NK-92 treated with Interleukin-12 subunit alpha and Interleukin-12 subunit beta, amount 100 ng/mL, for 24 hours (cell line): ENCODE measurements around the gene RNASE9.
A peak's percentile ranks its signal among the peaks of the same experiment; 100 is the strongest.
"Not testable (repeated sequence)": the region's sequence is repeated elsewhere in the genome, so short reads cannot be mapped to it uniquely, and the experiment has no call there.

ENCODE experiments used
- DNase-seq: peaks from one replicate; lab custom pipeline; 2025; lab: John Stamatoyannopoulos, UW

The RNASE9 gene

GRCh38 chr14:20572382-20572990 lies 11.6 kb upstream of the RNASE9 start:
- not testable (repeated sequence) for DNase-seq

- DNase-seq = not testable (repeated sequence)
Observed at GRCh38 chr14:20570720-20571119, 9.9 kb upstream of the RNASE9 start.

- not testable (repeated sequence) for DNase-seq
Observed at GRCh38 chr14:20569865-20570264, 9.0 kb upstream of the RNASE9 start.

GRCh38 chr14:20569066-20569465 lies 8.2 kb upstream of the RNASE9 start:
- no peak for DNase-seq

- DNase-seq = no peak
Observed at GRCh38 chr14:20568393-20568792, 7.5 kb upstream of the RNASE9 start.

GRCh38 chr14:20567199-20567598 lies 6.4 kb upstream of the RNASE9 start:
- DNase-seq = not testable (repeated sequence)

GRCh38 chr14:20564501-20564997 lies 3.7 kb upstream of the RNASE9 start:
- DNase-seq = no peak

GRCh38 chr14:20563971-20564370 lies 3.1 kb upstream of the RNASE9 start:
- DNase-seq = no peak

GRCh38 chr14:20559461-20559904 lies 1.4 kb downstream of the RNASE9 start:
- no peak for DNase-seq

GRCh38 chr14:20557212-20557542 lies 3.7 kb downstream of the RNASE9 start:
- DNase-seq = no peak

- no peak for DNase-seq
Observed at GRCh38 chr14:20556500-20557211, 4.2 kb downstream of the RNASE9 start.

- DNase-seq = no peak
Observed at GRCh38 chr14:20555845-20556244, 5.0 kb downstream of the RNASE9 start.

- no peak for DNase-seq
Observed at GRCh38 chr14:20553024-20553423, 7.8 kb downstream of the RNASE9 start.

GRCh38 chr14:20551606-20552005 lies 9.2 kb downstream of the RNASE9 start:
- DNase-seq = no peak

- no peak for DNase-seq
Observed at GRCh38 chr14:20550926-20551325, 9.9 kb downstream of the RNASE9 start.

GRCh38 chr14:20548414-20549158 lies 12.3 kb downstream of the RNASE9 start:
- no peak for DNase-seq

GRCh38 chr14:20546877-20547276 lies 14.0 kb downstream of the RNASE9 start:
- DNase-seq = no peak

- no peak for DNase-seq
Observed at GRCh38 chr14:20539906-20540305, 20.9 kb downstream of the RNASE9 start.

- peak; percentile 28 for DNase-seq
Observed at GRCh38 chr14:20530771-20531571, 29.9 kb downstream of the RNASE9 start.

- DNase-seq = no peak
Observed at GRCh38 chr14:20529806-20530205, 31.0 kb downstream of the RNASE9 start.

GRCh38 chr14:20524027-20524426 lies 36.8 kb downstream of the RNASE9 start:
- no peak for DNase-seq

- no peak for DNase-seq
Observed at GRCh38 chr14:20522332-20522731, 38.5 kb downstream of the RNASE9 start.
